GM13977 (cell line): ENCODE measurements around the gene GOT2.
"Not testable (repeated sequence)": the region's sequence is repeated elsewhere in the genome, so short reads cannot be mapped to it uniquely, and the experiment has no call there.

Source experiments
- DNase-seq: peaks from one replicate; pipeline ENCODE4 v3.0.0; 2012; ENCODE audit warnings: low spot score
- in situ Hi-C: fragments of 300-500 bp; cut with MboI; formaldehyde crosslinking; loops from one replicate; pipeline ENCODE4 v1.12.0; 2022; ENCODE audit warnings: low sequenced_read_pairs, low pct_unique_long_range_greater_than_20kb, mixed read lengths, inconsistent platforms; ENCODE audit not compliant: unreplicated experiment
- TF ChIP-seq, protein P1 (sequence below): IDR thresholded peaks from 2 replicates; pipeline ENCODE4 v1.5.1; 2012; ENCODE audit warnings: mild to moderate bottlenecking, control low read depth; ENCODE audit not compliant: insufficient read depth; ENCODE audit errors: extremely low read depth, missing control alignments

Gene GOT2

DNA sequence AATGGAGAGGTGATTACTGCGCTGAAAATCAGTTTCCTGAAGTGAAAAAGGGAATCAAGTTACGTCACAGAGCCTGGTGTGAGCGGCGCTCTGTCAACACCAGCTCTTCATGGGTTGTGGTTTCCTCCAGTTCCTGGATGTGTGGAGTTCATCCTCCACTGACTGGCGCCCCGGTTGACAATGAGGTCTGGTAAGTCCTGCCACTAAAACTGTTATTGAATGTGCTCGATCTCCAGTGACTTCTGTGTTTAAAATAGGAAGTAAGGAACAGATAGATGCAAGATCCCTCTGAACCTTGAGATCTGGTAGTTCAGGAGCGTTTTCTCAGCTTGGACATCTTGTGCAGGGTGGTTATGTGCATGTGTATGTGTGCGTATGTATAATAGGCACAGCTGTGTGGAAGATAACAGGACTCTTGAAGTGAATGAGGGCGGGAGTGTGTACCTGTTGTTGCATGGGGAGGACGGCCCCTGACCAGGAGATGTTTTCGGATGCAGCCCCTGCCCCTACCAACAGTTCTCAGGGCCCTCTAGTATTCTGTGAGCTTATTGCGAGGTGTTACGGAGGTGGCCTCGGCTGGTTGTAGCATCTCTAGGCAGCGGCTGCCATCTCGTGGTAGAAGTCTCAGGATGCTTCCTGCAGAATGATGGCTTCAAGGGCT lies 22.0 kb upstream of the GOT2 start:
- peak; percentile 76 for DNase-seq
- TF ChIP-seq, protein P1, sequence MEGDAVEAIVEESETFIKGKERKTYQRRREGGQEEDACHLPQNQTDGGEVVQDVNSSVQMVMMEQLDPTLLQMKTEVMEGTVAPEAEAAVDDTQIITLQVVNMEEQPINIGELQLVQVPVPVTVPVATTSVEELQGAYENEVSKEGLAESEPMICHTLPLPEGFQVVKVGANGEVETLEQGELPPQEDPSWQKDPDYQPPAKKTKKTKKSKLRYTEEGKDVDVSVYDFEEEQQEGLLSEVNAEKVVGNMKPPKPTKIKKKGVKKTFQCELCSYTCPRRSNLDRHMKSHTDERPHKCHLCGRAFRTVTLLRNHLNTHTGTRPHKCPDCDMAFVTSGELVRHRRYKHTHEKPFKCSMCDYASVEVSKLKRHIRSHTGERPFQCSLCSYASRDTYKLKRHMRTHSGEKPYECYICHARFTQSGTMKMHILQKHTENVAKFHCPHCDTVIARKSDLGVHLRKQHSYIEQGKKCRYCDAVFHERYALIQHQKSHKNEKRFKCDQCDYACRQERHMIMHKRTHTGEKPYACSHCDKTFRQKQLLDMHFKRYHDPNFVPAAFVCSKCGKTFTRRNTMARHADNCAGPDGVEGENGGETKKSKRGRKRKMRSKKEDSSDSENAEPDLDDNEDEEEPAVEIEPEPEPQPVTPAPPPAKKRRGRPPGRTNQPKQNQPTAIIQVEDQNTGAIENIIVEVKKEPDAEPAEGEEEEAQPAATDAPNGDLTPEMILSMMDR, result peak; percentile 92
- in situ Hi-C loops, result loop anchor here (10.0 kb wide), 1 partner anchor 421 kb away; no protein-coding TSS in a partner anchor

DNA sequence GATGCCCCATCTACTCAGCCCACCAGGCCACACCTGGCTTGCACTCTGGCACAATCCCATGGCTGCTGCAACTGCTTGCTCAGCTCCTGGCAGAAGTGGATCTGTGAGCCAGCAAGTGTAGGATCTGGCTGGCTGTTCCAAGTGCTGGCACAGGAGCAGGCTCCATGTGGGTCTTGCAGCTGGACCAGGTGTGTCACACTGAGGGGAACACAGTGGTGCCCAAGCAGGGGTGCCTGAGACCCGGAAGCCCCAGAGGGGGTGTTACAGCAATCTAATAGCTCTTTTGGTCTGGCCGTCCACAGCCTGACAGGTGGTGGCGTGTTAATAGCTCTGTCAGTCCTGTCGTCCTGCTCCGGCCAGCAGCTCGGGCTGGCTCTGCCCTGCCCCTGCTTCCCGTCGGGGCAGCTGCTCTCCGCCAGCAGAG lies 19.6 kb upstream of the GOT2 start:
- DNase-seq, result no peak
- in situ Hi-C loops, result loop anchor here (10.0 kb wide), 1 partner anchor 419 kb away; no protein-coding TSS in a partner anchor
- TF ChIP-seq, protein P1, result no peak

DNA sequence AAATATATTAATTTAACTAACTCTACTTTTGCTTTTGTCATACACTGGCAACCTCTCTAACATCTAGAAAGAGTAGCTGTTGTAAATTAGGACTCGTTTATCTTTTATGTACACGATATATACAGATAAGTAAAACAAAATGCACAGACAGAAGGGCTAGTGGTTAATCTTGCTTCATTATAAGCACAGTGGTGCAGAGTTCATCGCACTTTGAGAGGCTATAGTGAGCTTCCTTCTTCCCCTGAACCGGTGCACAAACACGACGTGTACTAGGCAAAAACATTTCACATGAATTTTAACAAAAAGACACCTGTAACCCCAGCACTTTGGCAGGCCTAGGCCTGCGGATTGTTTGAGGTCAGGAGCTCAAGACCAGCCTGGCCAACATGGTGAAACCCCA lies 10.4 kb upstream of the GOT2 start:
- TF ChIP-seq, protein P1, result no peak
- in situ Hi-C loops, result no loop called here
- no peak for DNase-seq

DNA sequence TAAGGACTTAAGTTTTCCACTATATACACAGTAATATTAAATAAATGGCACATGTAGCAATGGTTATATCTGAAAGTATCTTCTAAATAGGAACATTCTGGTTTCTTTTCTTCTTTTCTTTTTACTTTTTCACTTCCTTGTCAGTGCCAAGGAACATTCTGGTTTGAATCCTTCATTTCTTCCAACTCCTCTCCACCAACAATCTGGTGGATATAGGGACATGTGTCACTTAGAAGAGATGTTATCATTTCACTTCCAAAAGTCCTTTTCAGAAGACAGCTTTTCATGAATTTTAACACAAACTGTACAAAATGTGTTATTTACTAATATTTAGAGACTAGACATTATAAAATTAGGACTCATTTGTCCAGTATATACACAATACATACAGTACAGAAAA lies 7.9 kb upstream of the GOT2 start:
- DNase-seq, result no peak
- in situ Hi-C loops, result no loop called here
- TF ChIP-seq, protein P1, result no peak

DNA sequence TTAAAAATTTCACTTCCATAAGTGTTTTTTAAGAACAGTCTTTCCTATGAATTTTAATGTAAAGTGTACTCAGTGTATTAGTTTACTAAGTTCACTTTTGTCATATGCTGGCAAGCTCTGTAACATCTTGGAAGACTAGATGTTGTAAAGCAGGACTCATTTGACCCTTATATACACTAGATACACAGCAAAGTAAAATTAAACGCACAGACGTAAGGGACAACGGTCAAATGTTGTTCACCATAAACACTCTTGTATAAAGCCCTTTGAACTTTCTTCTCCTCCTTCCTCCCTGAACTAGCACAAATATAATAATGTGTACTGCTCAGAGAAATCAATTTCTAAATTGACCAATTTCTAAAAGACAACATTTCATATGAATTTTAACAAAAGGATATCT lies 7.0 kb upstream of the GOT2 start:
- in situ Hi-C loops, result no loop called here
- TF ChIP-seq, protein P1, result no peak

DNA sequence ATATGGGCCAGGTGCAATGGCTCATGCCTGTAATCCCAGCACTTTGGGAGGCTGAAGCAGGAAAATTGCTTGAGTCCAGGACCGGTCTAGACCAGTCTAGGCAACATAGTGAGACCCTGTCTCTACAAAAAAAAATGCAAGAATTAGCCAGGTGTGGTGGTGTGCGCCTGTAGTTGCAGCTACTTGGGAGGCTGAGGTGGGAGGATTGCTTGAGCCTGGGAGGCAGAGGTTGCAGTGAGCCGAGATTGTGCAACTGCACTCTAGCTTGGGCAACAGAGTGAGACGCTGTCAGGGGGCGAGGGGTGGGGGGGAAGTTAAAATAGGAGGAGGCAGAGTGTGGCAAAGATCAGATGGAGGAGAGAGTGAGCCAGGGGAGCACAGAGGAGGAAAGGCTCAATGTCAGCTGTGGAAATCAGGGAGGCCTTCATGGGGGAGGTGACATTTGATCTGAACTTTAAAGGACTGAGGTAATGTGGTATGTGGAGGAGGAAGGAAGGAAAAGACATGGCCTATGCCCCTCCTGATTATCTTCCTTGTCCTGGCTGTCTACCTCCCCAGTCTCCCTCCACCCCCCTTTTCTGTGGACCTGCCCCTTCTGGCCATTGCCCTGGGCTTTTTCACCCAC lies 4.7 kb upstream of the GOT2 start:
- DNase-seq, result no peak

More for the DNA sequence above, 7.0 kb upstream of the GOT2 start:
- no peak for DNase-seq

DNA sequence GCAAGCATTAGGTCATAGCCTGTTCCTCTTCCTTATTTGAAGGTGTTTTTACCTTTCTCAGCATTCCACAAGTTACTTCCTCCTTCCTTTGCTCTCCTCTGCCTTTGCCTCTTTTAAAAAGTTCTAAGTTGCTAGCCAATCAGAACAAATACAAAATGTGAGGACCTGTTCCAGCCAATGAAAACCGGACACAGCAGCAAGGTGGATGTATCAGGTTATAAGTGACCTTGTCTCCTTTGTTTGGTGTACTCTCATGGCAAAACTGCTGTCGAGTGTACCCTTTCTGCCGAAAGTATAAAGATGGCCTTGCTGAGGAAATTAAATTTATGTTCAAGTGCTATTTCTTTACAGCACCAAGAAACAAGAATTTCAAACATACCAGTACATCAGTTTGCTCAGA lies 2.2 kb upstream of the GOT2 start:
- DNase-seq, in situ Hi-C loops: not testable (repeated sequence)

More for the DNA sequence above, 4.7 kb upstream of the GOT2 start:
- TF ChIP-seq, protein P1, result no peak
- in situ Hi-C loops, result no loop called here
